H1 (cell line): Measurements from ENCODE around the gene AQP2. TPM values are rescaled to one million over a fixed set of nuclear protein-coding genes. Genes with fewer than 3 reads are reported as not detected.

Experiments
- ATF3 ChIP-seq: IDR thresholded peaks from 2 replicates; pipeline ENCODE4 v1.6.1; 2011; ENCODE audit warnings: low read depth, mild to moderate bottlenecking, low read length; ENCODE audit not compliant: insufficient read depth
- BACH1 ChIP-seq: IDR thresholded peaks from 2 replicates; pipeline ENCODE4 v1.6.1; 2012; ENCODE audit warnings: low read length, improper control_type of control experiment
- CREB1 ChIP-seq: IDR thresholded peaks from 2 replicates; pipeline ENCODE4 v1.6.1; 2012; ENCODE audit warnings: inconsistent platforms
- E2F6 ChIP-seq: IDR thresholded peaks from 2 replicates; pipeline ENCODE4 v1.6.1; 2012; ENCODE audit warnings: inconsistent platforms
- JUN ChIP-seq: IDR thresholded peaks from 2 replicates; pipeline ENCODE4 v1.6.1; 2011; ENCODE audit warnings: low read depth, mild to moderate bottlenecking, improper control_type of control experiment, low read length
- JUND ChIP-seq: IDR thresholded peaks from 2 replicates; pipeline ENCODE4 v1.6.1; 2011; ENCODE audit warnings: mild to moderate bottlenecking, improper control_type of control experiment, low read length
- KDM1A ChIP-seq: fragments of 200-600, 300-600 bp; sonication (generic); IDR thresholded peaks from 2 replicates; pipeline ENCODE4 v1.7.1; 2016; ENCODE audit warnings: mild to moderate bottlenecking, low read length, borderline replicate concordance
- POU5F1 ChIP-seq: IDR thresholded peaks from 2 replicates; pipeline ENCODE4 v1.6.1; 2011; ENCODE audit warnings: low read depth, mild to moderate bottlenecking, low read length, moderate library complexity
- RFX5 ChIP-seq: IDR thresholded peaks from 2 replicates; pipeline ENCODE4 v1.6.1; 2011; ENCODE audit warnings: low read depth, low read length, improper control_type of control experiment, borderline replicate concordance
- RNF2 ChIP-seq: fragments of 200-900, 300-1000 bp; sonication (generic); IDR thresholded peaks from 2 replicates; pipeline ENCODE4 v1.7.1; 2016; ENCODE audit warnings: borderline replicate concordance, low read depth, mild to moderate bottlenecking, antibody characterized with exemption, low read length; ENCODE audit not compliant: poor library complexity, severe bottlenecking; ENCODE audit errors: missing control alignments
- SIN3A ChIP-seq, 2 experiments: IDR thresholded peaks in 1 of 2; conservative IDR thresholded peaks in 1 of 2; 2 replicates each; pipeline ENCODE4 v1.6.1; 2011 to 2012; ENCODE audit warnings: low read length in 2 of 2, improper control_type of control experiment in 1 of 2, low read depth in 1 of 2, mild to moderate bottlenecking in 1 of 2
- SIX5 ChIP-seq: IDR thresholded peaks from 2 replicates; pipeline ENCODE4 v1.6.1; 2011; ENCODE audit warnings: mild to moderate bottlenecking, low read depth, low read length
- SRF ChIP-seq: IDR thresholded peaks from 2 replicates; pipeline ENCODE4 v1.6.1; 2011; ENCODE audit warnings: mild to moderate bottlenecking, low read depth, low read length, moderate library complexity
- SUZ12 ChIP-seq: fragments of 200-600 bp; sonication (generic); IDR thresholded peaks from 2 replicates; pipeline ENCODE4 v1.6.1; 2012; ENCODE audit warnings: mild to moderate bottlenecking, inconsistent platforms, low read length, moderate library complexity, mixed read lengths
- YY1 ChIP-seq: IDR thresholded peaks from 2 replicates; pipeline ENCODE4 v1.6.1; 2011; ENCODE audit warnings: low read depth, mild to moderate bottlenecking, low read length
- polyA plus RNA-seq, 7 experiments: library from polyadenylated mRNA; depleted of rRNA in 3 of 7; stranded (reverse) in 5 of 7; unstranded in 2 of 7; fragments of >200 nt in 5 of 7; fragments of 200-250 nt in 2 of 7; gene quantifications; 1 replicate in 5 of 7; 2 replicates in 1 of 7; 4 replicates in 1 of 7; pipeline versions ENCODE4 v1.2.1 to v1.2.3, GENCODE V29; 2011 to 2013; ENCODE audit warnings: missing spikeins in 2 of 7, mixed read lengths in 2 of 7
- total RNA-seq: library from RNA; stranded (reverse); fragmentation: NEBNext Ultra II Directional; extraction: Animal tissue kit (Norgen Biotek cat#: 25700); gene quantifications from 2 replicates; pipeline ENCODE4 v1.2.1, GENCODE V29; 2021
- TF ChIP-seq, protein P1 (sequence below): IDR thresholded peaks from 2 replicates; pipeline ENCODE4 v1.6.1; 2012; ENCODE audit warnings: low read length, inconsistent platforms
- TF ChIP-seq, protein P2 (sequence below), 3 experiments: IDR thresholded peaks; 1 replicate in 2 of 3; 2 replicates in 1 of 3; pipeline versions ENCODE4 v1.5.1 to v1.6.1; 2011; ENCODE audit warnings: low read length in 3 of 3, mild to moderate bottlenecking in 3 of 3, inconsistent platforms in 2 of 3, low read depth in 1 of 3, moderate library complexity in 1 of 3; ENCODE audit not compliant: insufficient read depth in 1 of 3; ENCODE audit errors: control extremely low read depth in 1 of 3

Gene AQP2
- total and polyA plus RNA-seq, 2 of the 8 experiments (the other 6 are each of a cell fraction or from before 2014, with no cell fraction given) = not detected

DNA sequence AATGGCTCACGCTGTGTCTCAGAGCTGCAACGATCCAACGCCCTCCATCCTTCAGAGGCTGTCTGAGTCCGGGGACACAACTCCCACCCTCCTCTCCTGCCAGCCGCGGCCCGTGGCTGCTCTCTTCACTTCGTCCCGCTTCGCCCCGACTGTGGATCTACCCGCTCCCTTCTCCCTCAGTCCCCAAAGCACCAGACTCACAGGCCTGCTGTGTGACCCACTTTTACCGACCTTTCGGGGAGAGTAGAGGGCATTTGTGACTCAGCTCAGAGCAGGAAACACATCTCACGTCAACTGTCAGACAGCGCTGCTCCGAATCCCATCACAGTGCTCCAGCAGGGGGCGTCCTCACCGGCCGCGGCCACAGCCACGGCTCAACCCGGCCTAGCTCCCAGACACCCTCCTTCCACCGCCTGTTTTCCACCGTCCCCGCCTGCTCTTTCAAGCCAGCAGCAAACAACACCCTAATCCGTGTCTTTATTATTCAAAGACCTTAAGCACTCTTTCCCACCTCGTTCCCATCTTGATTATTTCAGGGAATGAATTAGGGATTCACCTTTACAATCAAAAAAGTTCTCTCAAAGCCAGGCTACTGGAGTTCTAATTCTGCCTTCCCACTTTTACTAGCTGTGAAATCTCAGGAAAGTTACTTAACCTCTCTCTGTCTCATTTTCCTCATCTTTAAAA, 5.0 kb upstream of the AQP2 start (continued):
- no peak for TF ChIP-seq JUN
- no peak for TF ChIP-seq RFX5
- no peak for TF ChIP-seq POU5F1
- TF ChIP-seq BACH1 = 0 out of 2 replicates have a peak, but pooled peaks have one; percentile 68
- peak; percentile 87 to 94; a peak in 3 of 4 replicates for TF ChIP-seq SIN3A (conservative IDR thresholded peaks at IDR 0.05 in 1 of 2, IDR thresholded peaks at IDR 0.05 in 1 of 2; ENCODE audit: low read depth in 1 of 2, low read length in 2 of 2)
- TF ChIP-seq, protein P1, sequence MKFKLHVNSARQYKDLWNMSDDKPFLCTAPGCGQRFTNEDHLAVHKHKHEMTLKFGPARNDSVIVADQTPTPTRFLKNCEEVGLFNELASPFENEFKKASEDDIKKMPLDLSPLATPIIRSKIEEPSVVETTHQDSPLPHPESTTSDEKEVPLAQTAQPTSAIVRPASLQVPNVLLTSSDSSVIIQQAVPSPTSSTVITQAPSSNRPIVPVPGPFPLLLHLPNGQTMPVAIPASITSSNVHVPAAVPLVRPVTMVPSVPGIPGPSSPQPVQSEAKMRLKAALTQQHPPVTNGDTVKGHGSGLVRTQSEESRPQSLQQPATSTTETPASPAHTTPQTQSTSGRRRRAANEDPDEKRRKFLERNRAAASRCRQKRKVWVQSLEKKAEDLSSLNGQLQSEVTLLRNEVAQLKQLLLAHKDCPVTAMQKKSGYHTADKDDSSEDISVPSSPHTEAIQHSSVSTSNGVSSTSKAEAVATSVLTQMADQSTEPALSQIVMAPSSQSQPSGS = peak; percentile 83; the same call in 1 of the 2 replicates
- peak; percentile 63; the same call in 1 of the 2 replicates for TF ChIP-seq YY1
- peak; percentile 60; the same call in 1 of the 2 replicates for TF ChIP-seq CREB1
- TF ChIP-seq SUZ12 = no peak; the same call in 1 of the 2 replicates
- no peak for TF ChIP-seq ATF3
- TF ChIP-seq SRF = no peak
- TF ChIP-seq RNF2 = no peak
- TF ChIP-seq, protein P2, sequence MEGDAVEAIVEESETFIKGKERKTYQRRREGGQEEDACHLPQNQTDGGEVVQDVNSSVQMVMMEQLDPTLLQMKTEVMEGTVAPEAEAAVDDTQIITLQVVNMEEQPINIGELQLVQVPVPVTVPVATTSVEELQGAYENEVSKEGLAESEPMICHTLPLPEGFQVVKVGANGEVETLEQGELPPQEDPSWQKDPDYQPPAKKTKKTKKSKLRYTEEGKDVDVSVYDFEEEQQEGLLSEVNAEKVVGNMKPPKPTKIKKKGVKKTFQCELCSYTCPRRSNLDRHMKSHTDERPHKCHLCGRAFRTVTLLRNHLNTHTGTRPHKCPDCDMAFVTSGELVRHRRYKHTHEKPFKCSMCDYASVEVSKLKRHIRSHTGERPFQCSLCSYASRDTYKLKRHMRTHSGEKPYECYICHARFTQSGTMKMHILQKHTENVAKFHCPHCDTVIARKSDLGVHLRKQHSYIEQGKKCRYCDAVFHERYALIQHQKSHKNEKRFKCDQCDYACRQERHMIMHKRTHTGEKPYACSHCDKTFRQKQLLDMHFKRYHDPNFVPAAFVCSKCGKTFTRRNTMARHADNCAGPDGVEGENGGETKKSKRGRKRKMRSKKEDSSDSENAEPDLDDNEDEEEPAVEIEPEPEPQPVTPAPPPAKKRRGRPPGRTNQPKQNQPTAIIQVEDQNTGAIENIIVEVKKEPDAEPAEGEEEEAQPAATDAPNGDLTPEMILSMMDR (IDR thresholded peaks at IDR 0.05; ENCODE audit: control extremely low read depth in 1 of 3, insufficient read depth in 1 of 3, low read depth in 1 of 3, low read length in 3 of 3) = peak; percentile 87 to 95 (median 89)
- peak; percentile 69; the same call in 1 of the 2 replicates for TF ChIP-seq JUND
- no peak for TF ChIP-seq SIX5
- TF ChIP-seq E2F6 = peak; percentile 65; the same call in 1 of the 2 replicates
- TF ChIP-seq KDM1A = no peak; the same call in 1 of the 2 replicates
